Endodermal cell (in vitro differentiated cells): ENCODE results near the gene RUNX2. TPM values are rescaled to one million over a fixed set of nuclear protein-coding genes. Genes with fewer than 3 reads are reported as not detected.

ENCODE experiments used
- DNase-seq: peaks from one replicate; pipeline ENCODE4 v3.0.0-alpha.2; 2017
- H3K27ac ChIP-seq: 2 replicates; pipeline ENCODE4 v1.5.1; 2013; ENCODE audit warnings: mild to moderate bottlenecking, low read depth, low read length, moderate library complexity
- H3K27me3 ChIP-seq: 2 replicates; pipeline ENCODE4 v1.6.1; 2013; ENCODE audit warnings: mild to moderate bottlenecking, low read length, moderate library complexity; ENCODE audit not compliant: insufficient read depth, control insufficient read depth, poor library complexity, severe bottlenecking
- H3K36me3 ChIP-seq: 2 replicates; pipeline ENCODE4 v1.7.0; 2013; ENCODE audit warnings: mild to moderate bottlenecking, low read length, moderate library complexity; ENCODE audit not compliant: control insufficient read depth, insufficient read depth
- H3K4me1 ChIP-seq: one replicate; pipeline ENCODE4 v1.7.0; 2013; ENCODE audit warnings: low read length; ENCODE audit not compliant: control insufficient read depth, insufficient read depth
- H3K4me3 ChIP-seq: 2 replicates; pipeline ENCODE4 v1.5.1; 2013; ENCODE audit warnings: mild to moderate bottlenecking, low read length, moderate library complexity
- H3K9ac ChIP-seq: 2 replicates; pipeline ENCODE4 v1.6.1; 2013; ENCODE audit warnings: mild to moderate bottlenecking, low read length, moderate library complexity; ENCODE audit not compliant: poor library complexity, severe bottlenecking; ENCODE audit errors: extremely low read depth
- H3K9me3 ChIP-seq: 2 replicates; pipeline ENCODE4 v1.6.1; 2013; ENCODE audit warnings: mild to moderate bottlenecking, low read length, moderate library complexity; ENCODE audit not compliant: control insufficient read depth
- H3K27ac Mint-ChIP-seq: 2 replicates; pipeline ENCODE4 v1.8.0; 2020; ENCODE audit warnings: mixed read lengths
- H3K27me3 Mint-ChIP-seq: 2 replicates; pipeline ENCODE4 v1.8.0; 2021; ENCODE audit warnings: mild to moderate bottlenecking, mixed read lengths; ENCODE audit not compliant: insufficient read depth
- H3K36me3 Mint-ChIP-seq: 2 replicates; pipeline ENCODE4 v1.8.0; 2020; ENCODE audit warnings: low read depth, mixed read lengths
- H3K4me1 Mint-ChIP-seq: 2 replicates; pipeline ENCODE4 v1.8.0; 2020; ENCODE audit warnings: mixed read lengths
- H3K4me3 Mint-ChIP-seq: 2 replicates; pipeline ENCODE4 v1.8.0; 2020; ENCODE audit warnings: mild to moderate bottlenecking, moderate library complexity, mixed read lengths
- H3K9me3 Mint-ChIP-seq: 2 replicates; pipeline ENCODE4 v1.8.0; 2020; ENCODE audit warnings: mild to moderate bottlenecking, mixed read lengths
- CTCF ChIP-seq: fragments of 200-600 bp; sonication (generic); conservative IDR thresholded peaks from 2 replicates; pipeline ENCODE4 v1.5.0; 2021; ENCODE audit warnings: antibody characterized with exemption, mild to moderate bottlenecking
- WGBS, 2 experiments: methylation state at CpG; one replicate each; pipeline versions ENCODE4 v1.1.5 to v1.1.7; 2013; ENCODE audit warnings: missing lambda C conversion rate in 2 of 2, mixed read lengths in 1 of 2; ENCODE audit not compliant: insufficient coverage in 1 of 2, insufficient read length in 1 of 2; 5-methylcytosine and 5-hydroxymethylcytosine counted together
- total RNA-seq, 2 donors: library from RNA; stranded (reverse); fragmentation: NEBNext Ultra II Directional in 1 of 2; extraction: Animal tissue kit (Norgen Biotek cat#: 25700) in 1 of 2; gene quantifications; 2 replicates in 1 of 2; 3 replicates in 1 of 2; pipeline ENCODE4 v1.2.1, GENCODE V29; 2021

Gene RUNX2
- total RNA-seq, 2 donors from 2014 or later = 0.18 to 0.26 TPM

GRCh38 chr6:45678285-45678607 is 350.1 kb downstream of the RUNX2 start:
- Histone ChIP-seq H3K4me1 (no peaks in the 10 kb centered on the region), H3K4me3 (no peak overlapping the region), H3K9ac (no peak overlapping the region), H3K36me3 (no peaks in the 10 kb centered on the region), H3K9me3 (peaks cover 10% of the 10 kb centered on the region), H3K27ac (no peak overlapping the region), H3K27me3 (no peaks in the 10 kb centered on the region)
- Mint-ChIP-seq H3K27me3 (peaks cover 8% of the 10 kb centered on the region), H3K36me3 (no peaks in the 10 kb centered on the region), H3K4me3 (no peak overlapping the region), H3K4me1 (no peaks in the 10 kb centered on the region), H3K9me3 (peaks cover 18% of the 10 kb centered on the region), H3K27ac (no peak overlapping the region)
- DNase-seq = peak; percentile 31
- no peak for TF ChIP-seq CTCF
- 80 to 89% methylated on average over 4 to 5 of the region's 5 CpGs for WGBS, 2 experiments

- peaks cover 18% of the 10 kb centered on the region for H3K9me3 Mint-ChIP-seq
Measured at GRCh38 chr6:45679163-45679562, 351.0 kb downstream of the RUNX2 start.

GRCh38 chr6:45679631-45680030 is 351.5 kb downstream of the RUNX2 start:
- Mint-ChIP-seq H3K36me3 (no peaks in the 10 kb centered on the region), H3K27me3 (peaks cover 8% of the 10 kb centered on the region), H3K4me3 (no peak overlapping the region), H3K27ac (no peak overlapping the region), H3K4me1 (no peaks in the 10 kb centered on the region), H3K9me3 (peaks cover 18% of the 10 kb centered on the region)
- Histone ChIP-seq H3K9ac (no peak overlapping the region), H3K36me3 (no peaks in the 10 kb centered on the region), H3K27ac (no peak overlapping the region), H3K27me3 (no peaks in the 10 kb centered on the region), H3K4me1 (no peaks in the 10 kb centered on the region), H3K9me3 (peaks cover 10% of the 10 kb centered on the region), H3K4me3 (no peak overlapping the region)
- TF ChIP-seq CTCF = no peak
- DNase-seq = no peak
- WGBS, 2 experiments = 80 to 100% methylated on average over 1 to 2 of the region's 2 CpGs

More at GRCh38 chr6:45679163-45679562, 351.0 kb downstream of the RUNX2 start:
- Mint-ChIP-seq H3K27me3 (peaks cover 8% of the 10 kb centered on the region), H3K4me1 (no peaks in the 10 kb centered on the region), H3K27ac (no peak overlapping the region), H3K36me3 (no peaks in the 10 kb centered on the region), H3K4me3 (no peak overlapping the region)
- peak; percentile 7 for DNase-seq
- WGBS, 2 experiments = 93 to 95% methylated on average over 3 to 5 of the region's 5 CpGs
- H3K9me3 ChIP-seq = peaks cover 10% of the 10 kb centered on the region
- no peak overlapping the region for H3K4me3 ChIP-seq
- no peak for TF ChIP-seq CTCF
- H3K27ac ChIP-seq = no peak overlapping the region
- no peaks in the 10 kb centered on the region for H3K4me1 ChIP-seq
- H3K27me3 ChIP-seq = no peaks in the 10 kb centered on the region
- H3K36me3 ChIP-seq = no peaks in the 10 kb centered on the region
- H3K9ac ChIP-seq = no peak overlapping the region
